Hair follicular keratinocyte (primary cell): Measurements from ENCODE around the gene RASEF. TPM values are rescaled to one million over a fixed set of nuclear protein-coding genes. Genes with fewer than 3 reads are reported as not detected.

Experiments
- total RNA-seq: library from RNA; depleted of rRNA; stranded (reverse); fragments of >200 nt; gene quantifications from 2 replicates; pipeline ENCODE4 v1.2.3, GENCODE V29; 2015

Gene RASEF
- 0.19 and 0.55 TPM in 2 replicates for total RNA-seq

GRCh38 chr9:83062651-83063527 lies at the start of gene RASEF:
TSS of gene RASEF (minus strand) at chr9:83063142. CDS start at chr9:83062867, 275 bp downstream.

